Endothelial cell of umbilical vein (primary cell): Measurements from ENCODE around the gene PHF12.

Source experiments
- EZH2 ChIP-seq: IDR thresholded peaks from 2 replicates; pipeline ENCODE4 v1.6.1; 2012; ENCODE audit warnings: borderline replicate concordance, low read depth, mild to moderate bottlenecking, moderate library complexity, low read length, inconsistent platforms; ENCODE audit not compliant: severe bottlenecking
- MYC ChIP-seq: IDR thresholded peaks from one replicate; pipeline ENCODE4 v1.6.1; 2011; ENCODE audit warnings: mild to moderate bottlenecking, low read depth, low read length
- POLR2A ChIP-seq: IDR thresholded peaks from 2 replicates; pipeline ENCODE4 v1.6.1; 2012; ENCODE audit warnings: low read depth, mild to moderate bottlenecking, control low read depth, low read length
- POLR2AphosphoS5 ChIP-seq: IDR thresholded peaks from 2 replicates; pipeline ENCODE4 v1.6.1; 2012; ENCODE audit warnings: low read depth, mild to moderate bottlenecking, control low read depth, low read length, moderate library complexity; ENCODE audit not compliant: insufficient read depth
- TF ChIP-seq, protein P1 (sequence below), 2 donors: IDR thresholded peaks; 1 replicate in 1 of 2; 2 replicates in 1 of 2; pipeline ENCODE4 v1.5.1; 2011; ENCODE audit warnings: low read length in 2 of 2, mild to moderate bottlenecking in 2 of 2, moderate library complexity in 2 of 2, control low read depth in 1 of 2, inconsistent platforms in 1 of 2, low read depth in 1 of 2; ENCODE audit not compliant: insufficient read depth in 1 of 2; ENCODE audit errors: extremely low read depth in 1 of 2
- TF ChIP-seq, protein P2 (sequence below): IDR thresholded peaks from 2 replicates; pipeline ENCODE4 v1.6.1; 2011; ENCODE audit not compliant: insufficient read depth, insufficient read length

DNA sequence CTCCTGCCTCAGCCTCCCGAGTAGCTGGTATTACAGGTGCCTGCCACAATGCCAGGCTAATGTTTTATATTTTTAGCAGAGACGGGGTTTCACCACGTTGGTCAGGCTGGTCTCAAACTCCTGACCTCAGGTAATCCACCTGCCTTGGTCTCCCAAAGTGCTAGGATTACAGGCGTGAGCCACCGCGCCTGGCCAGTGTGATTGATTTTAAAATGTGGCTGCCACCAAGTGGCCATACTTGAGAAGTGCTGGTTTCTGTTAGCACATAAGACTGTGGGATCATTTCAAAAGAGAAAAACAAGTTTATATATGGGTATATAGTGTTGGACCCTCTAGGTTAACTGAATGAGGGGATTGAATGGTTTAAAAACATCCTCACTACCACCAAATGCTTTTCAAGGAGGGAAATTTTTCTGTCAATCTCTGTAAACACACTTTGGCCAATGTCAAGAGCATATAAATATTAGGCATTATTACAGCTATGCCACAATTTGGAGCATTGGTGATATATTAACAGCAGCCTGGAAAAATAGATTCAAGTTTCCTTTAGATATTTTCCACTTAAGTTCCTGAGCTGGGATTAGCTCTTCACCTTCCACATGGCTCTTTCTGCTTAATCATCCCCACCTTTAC lies 34.9 kb downstream of the PHF12 start:
- TF ChIP-seq, protein P1, sequence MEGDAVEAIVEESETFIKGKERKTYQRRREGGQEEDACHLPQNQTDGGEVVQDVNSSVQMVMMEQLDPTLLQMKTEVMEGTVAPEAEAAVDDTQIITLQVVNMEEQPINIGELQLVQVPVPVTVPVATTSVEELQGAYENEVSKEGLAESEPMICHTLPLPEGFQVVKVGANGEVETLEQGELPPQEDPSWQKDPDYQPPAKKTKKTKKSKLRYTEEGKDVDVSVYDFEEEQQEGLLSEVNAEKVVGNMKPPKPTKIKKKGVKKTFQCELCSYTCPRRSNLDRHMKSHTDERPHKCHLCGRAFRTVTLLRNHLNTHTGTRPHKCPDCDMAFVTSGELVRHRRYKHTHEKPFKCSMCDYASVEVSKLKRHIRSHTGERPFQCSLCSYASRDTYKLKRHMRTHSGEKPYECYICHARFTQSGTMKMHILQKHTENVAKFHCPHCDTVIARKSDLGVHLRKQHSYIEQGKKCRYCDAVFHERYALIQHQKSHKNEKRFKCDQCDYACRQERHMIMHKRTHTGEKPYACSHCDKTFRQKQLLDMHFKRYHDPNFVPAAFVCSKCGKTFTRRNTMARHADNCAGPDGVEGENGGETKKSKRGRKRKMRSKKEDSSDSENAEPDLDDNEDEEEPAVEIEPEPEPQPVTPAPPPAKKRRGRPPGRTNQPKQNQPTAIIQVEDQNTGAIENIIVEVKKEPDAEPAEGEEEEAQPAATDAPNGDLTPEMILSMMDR (IDR thresholded peaks at IDR 0.05; ENCODE audit: extremely low read depth in 1 of 2, insufficient read depth in 1 of 2, low read depth in 1 of 2, low read length in 2 of 2), result peak; percentile 46
- TF ChIP-seq, protein P2, sequence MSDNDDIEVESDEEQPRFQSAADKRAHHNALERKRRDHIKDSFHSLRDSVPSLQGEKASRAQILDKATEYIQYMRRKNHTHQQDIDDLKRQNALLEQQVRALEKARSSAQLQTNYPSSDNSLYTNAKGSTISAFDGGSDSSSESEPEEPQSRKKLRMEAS, result no peak
- TF ChIP-seq POLR2A, result no peak
- TF ChIP-seq EZH2, result no peak
- TF ChIP-seq POLR2AphosphoS5, result no peak
- TF ChIP-seq MYC, result no peak
